Transverse colon (tissue), 4 donors: ENCODE measurements around the gene LEPROT. TPM values are rescaled to one million over a fixed set of nuclear protein-coding genes. Genes with fewer than 3 reads are reported as not detected.

Source experiments
- DNase-seq: peaks from one replicate; pipeline ENCODE4 v3.0.0-alpha.2; 2019
- H3K27ac ChIP-seq, 4 donors: fragments of 200-600 bp; sonication (generic); 2 replicates each; pipeline ENCODE4 v1.5.1; 2016 to 2018; ENCODE audit warnings: inconsistent platforms in 4 of 4
- H3K27me3 ChIP-seq: fragments of 200-600 bp; sonication (generic); 2 replicates; pipeline ENCODE4 v1.5.1; 2017; ENCODE audit warnings: inconsistent platforms
- H3K36me3 ChIP-seq, 4 donors: fragments of 200-600 bp; sonication (generic); 2 replicates each; pipeline ENCODE4 v1.5.1; 2017 to 2019; ENCODE audit warnings: inconsistent platforms in 4 of 4
- H3K4me1 ChIP-seq, 4 donors: fragments of 200-600 bp; sonication (generic); 2 replicates each; pipeline ENCODE4 v1.5.1; 2017 to 2020; ENCODE audit warnings: inconsistent platforms in 4 of 4
- H3K4me3 ChIP-seq, 4 donors: fragments of 200-600 bp; sonication (generic); 1 replicate in 1 of 4; 2 replicates in 3 of 4; pipeline versions ENCODE4 v1.5.1 to v1.6.1; 2017 to 2019; ENCODE audit warnings: inconsistent platforms in 4 of 4
- H3K9me3 ChIP-seq, 2 donors: fragments of 200-600 bp; sonication (generic); 2 replicates each; pipeline ENCODE4 v1.5.1; 2017 to 2019; ENCODE audit warnings: inconsistent platforms in 2 of 2
- EP300 ChIP-seq: sonication (generic); formaldehyde crosslinking; IDR thresholded peaks from one replicate; pipeline ENCODE4 v1.6.1; 2017; ENCODE audit warnings: antibody characterized with exemption, low read depth
- POLR2A ChIP-seq: fragments of 450-650 bp; IDR thresholded peaks from one replicate; pipeline ENCODE4 v1.6.1; 2016; ENCODE audit warnings: antibody characterized with exemption, mild to moderate bottlenecking, moderate library complexity
- POLR2AphosphoS5 ChIP-seq, 3 donors: sonication (generic); formaldehyde crosslinking; IDR thresholded peaks; one replicate each; pipeline ENCODE4 v1.6.1; 2016; ENCODE audit warnings: antibody characterized with exemption in 3 of 3
- WGBS, 2 donors: methylation state at CpG; one replicate each; pipeline ENCODE4 v1.1.5; 2018; ENCODE audit warnings: low coverage in 1 of 2; 5-methylcytosine and 5-hydroxymethylcytosine counted together
- in situ Hi-C, 4 donors: fragments of 200-750 bp; cut with MboI; loops; one replicate each; pipeline versions ENCODE4 v1.15.0 to v1.15.1; 2017; ENCODE audit warnings: low sequenced_read_pairs in 3 of 4, low pct_ligation_motif_present in 1 of 4, low pct_unique_long_range_greater_than_20kb in 1 of 4
- intact Hi-C: fragments of 100-400 bp; cut with DNase I; formaldehyde crosslinking; loops from one replicate; pipeline ENCODE4 v1.15.1; 2023; ENCODE audit warnings: low total_unique reads
- total RNA-seq, 4 donors: library from RNA; depleted of rRNA; stranded (reverse); fragments of >200 nt; gene quantifications; one replicate each; pipeline ENCODE4 v1.1.0, GENCODE V29; 2016
- TF ChIP-seq, protein P1 (sequence below), 5 experiments: fragments of 200-600 bp in 3 of 5; fragments of 450-650 bp in 2 of 5; sonication (generic) in 3 of 5; IDR thresholded peaks; 1 replicate in 2 of 5; 2 replicates in 3 of 5; pipeline ENCODE4 v1.5.1; 2016 to 2017; ENCODE audit warnings: antibody characterized with exemption in 5 of 5, inconsistent platforms in 3 of 5, mild to moderate bottlenecking in 2 of 5, moderate library complexity in 1 of 5

LEPROT gene
- total RNA-seq, 4 donors from 2014 or later = 14.1 to 69.4 (median 36.6) TPM

DNA sequence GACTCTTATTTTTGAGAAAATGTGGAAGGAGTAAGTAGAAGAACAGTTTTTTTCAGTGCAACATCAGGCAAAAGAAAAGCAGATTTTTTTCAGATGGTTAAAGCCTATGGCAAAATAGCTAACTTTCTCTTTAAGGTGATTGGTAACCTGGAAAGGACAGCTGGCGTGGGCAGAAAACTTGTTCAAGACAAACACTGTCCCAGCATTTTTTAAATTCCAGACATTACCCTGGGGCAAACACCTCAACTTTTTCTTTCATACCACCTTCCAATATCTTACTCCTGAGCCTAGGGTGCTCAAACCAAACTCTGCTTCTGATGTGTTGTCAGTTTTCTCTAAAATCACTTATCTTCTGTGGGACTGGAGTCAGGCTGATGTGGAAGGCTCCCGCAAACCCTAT is 2.7 kb upstream of the LEPROT start:
- Histone ChIP-seq H3K4me1 (peaks cover 7 to 21% (median 10%) of the 10 kb centered on the region in 4 donors), H3K27ac (no peak overlapping the region), H3K9me3 (no peaks in the 10 kb centered on the region), H3K4me3 (no peak overlapping the region), H3K36me3 (no peaks in the 10 kb centered on the region), H3K27me3 (no peaks in the 10 kb centered on the region)
- TF ChIP-seq EP300 = no peak
- TF ChIP-seq POLR2AphosphoS5 (IDR thresholded peaks at IDR 0.05) = no peak
- no peak for TF ChIP-seq POLR2A
- TF ChIP-seq, protein P1, sequence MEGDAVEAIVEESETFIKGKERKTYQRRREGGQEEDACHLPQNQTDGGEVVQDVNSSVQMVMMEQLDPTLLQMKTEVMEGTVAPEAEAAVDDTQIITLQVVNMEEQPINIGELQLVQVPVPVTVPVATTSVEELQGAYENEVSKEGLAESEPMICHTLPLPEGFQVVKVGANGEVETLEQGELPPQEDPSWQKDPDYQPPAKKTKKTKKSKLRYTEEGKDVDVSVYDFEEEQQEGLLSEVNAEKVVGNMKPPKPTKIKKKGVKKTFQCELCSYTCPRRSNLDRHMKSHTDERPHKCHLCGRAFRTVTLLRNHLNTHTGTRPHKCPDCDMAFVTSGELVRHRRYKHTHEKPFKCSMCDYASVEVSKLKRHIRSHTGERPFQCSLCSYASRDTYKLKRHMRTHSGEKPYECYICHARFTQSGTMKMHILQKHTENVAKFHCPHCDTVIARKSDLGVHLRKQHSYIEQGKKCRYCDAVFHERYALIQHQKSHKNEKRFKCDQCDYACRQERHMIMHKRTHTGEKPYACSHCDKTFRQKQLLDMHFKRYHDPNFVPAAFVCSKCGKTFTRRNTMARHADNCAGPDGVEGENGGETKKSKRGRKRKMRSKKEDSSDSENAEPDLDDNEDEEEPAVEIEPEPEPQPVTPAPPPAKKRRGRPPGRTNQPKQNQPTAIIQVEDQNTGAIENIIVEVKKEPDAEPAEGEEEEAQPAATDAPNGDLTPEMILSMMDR (IDR thresholded peaks at IDR 0.05) = no peak
- 90 to 97% methylated on average over 2 of the region's 2 CpGs for WGBS, 2 donors
- DNase-seq = no peak
- in situ Hi-C loops = loop anchor here in 2 of 4 donors (25.0 kb wide), 2 partner anchors 330 to 355 kb away; no protein-coding TSS in a partner anchor
- intact Hi-C loops = no loop called here

DNA sequence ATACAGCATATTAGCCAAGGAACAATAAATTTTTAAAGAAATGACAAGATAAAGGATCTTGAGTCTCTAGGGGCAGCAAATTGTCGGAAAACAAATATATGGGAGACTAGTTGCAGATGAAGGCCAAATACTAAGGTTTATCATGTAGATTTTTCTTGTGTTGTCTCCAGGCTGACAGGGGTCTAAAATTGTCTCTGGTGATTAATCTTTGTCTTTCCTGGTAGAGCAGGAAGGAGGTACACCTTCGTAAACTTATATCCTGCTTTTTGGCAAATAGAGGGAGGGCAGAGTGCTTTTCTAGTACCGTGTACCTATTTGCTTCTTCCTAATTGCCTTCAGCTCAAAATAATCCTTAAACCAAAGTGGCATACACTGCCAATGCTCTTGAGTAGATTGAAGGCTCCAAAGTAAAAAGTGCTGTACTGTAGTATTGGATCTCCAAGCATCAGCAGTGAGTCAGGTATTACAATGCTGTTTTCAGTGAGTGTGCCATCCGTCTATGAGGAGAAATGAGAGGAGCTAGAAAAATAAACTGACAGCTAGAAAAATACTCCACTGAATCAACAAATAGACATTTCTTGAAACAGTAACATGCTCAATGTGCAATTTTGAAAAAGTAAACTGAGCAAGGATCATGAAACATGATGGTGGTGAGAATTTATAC is 1.8 kb upstream of the LEPROT start:
- DNase-seq = no peak
- WGBS, 2 donors = 89 to 92% methylated on average over 2 to 4 of the region's 4 CpGs
- intact Hi-C loops (no loop called here), in situ Hi-C loops (loop anchor here in 2 of 4 donors (25.0 kb wide), 2 partner anchors 331 to 356 kb away; no protein-coding TSS in a partner anchor)
- H3K27me3 ChIP-seq = no peaks in the 10 kb centered on the region
- TF ChIP-seq EP300 (no peak), POLR2AphosphoS5 (IDR thresholded peaks at IDR 0.05) (no peak), POLR2A (no peak)
- TF ChIP-seq, protein P1 (IDR thresholded peaks at IDR 0.05) = no peak
- H3K27ac ChIP-seq = peak overlapping the region in 1 of 4 donors; percentile 90
- no peaks in the 10 kb centered on the region for H3K36me3 ChIP-seq
- no peak overlapping the region for H3K4me3 ChIP-seq
- H3K4me1 ChIP-seq = peaks cover 8 to 30% (median 11%) of the 10 kb centered on the region in 4 donors
- no peaks in the 10 kb centered on the region for H3K9me3 ChIP-seq

DNA sequence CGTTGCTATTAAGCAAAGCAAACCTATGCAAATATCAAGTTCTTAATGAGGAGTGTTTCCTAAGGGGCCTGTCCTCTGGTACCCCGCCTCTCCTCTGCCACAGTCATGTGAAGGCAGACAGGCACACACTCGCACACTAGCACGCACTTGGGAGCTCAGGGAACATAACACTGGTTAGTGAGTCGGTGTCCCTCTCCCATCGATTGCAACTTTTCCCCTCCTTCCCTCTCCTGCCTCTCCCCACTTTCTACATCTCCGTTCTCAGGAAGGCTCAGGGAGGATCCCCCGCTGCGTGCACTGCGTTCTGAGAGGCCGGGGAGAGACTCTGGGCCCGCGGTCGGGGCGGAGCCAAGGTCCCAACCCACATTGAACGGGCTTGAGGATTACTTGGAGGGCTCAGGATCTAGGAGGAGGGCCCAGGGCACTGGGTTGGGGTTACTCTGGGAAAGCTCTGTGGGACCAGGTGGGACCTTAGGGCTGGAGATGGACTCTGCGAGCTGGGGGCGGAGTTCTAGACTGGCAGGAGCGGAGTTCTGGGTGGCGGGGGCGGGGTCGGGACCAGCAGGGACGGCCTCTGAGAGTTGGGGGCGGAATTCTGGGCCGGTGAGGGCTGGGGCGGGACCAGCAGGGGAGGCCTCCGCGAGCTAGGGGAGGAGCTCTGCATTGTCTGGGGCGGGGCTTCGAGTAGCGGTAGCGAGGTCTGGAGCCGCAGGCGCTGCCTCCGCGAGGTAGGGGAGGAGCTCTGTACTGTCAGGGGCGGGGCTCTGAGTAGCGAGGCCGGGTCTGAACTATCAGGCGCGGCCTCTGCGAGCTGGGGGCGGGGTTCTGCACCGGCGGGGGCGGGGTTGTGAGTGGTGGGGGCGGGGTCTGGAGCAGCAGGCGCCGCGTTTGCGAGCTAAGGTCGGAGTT is 533 bp upstream of the LEPROT start:
- intact Hi-C loops = no loop called here
- peaks cover 8 to 33% (median 13%) of the 10 kb centered on the region in 4 donors for H3K4me1 ChIP-seq
- WGBS, 2 donors = 1 to 14% methylated on average over 1 to 35 of the region's 52 CpGs
- H3K27me3 ChIP-seq = no peaks in the 10 kb centered on the region
- DNase-seq = peak; percentile 99
- in situ Hi-C loops = loop anchor here in 2 of 4 donors (25.0 kb wide), 2 partner anchors 333 to 358 kb away; no protein-coding TSS in a partner anchor
- peak overlapping the region; percentile 96 to 100 (median 99) for H3K27ac ChIP-seq
- no peaks in the 10 kb centered on the region for H3K9me3 ChIP-seq
- H3K4me3 ChIP-seq = peak overlapping the region; percentile 12 to 99 (median 95)
- TF ChIP-seq POLR2A (peak; percentile 52), POLR2AphosphoS5 (IDR thresholded peaks at IDR 0.05) (peak in 2 of 3 donors; percentile 40 to 42)
- TF ChIP-seq, protein P1 (IDR thresholded peaks at IDR 0.05) = no peak
- no peaks in the 10 kb centered on the region for H3K36me3 ChIP-seq
